Sciatic nerve (tissue), 2 donors: ENCODE results near the gene SEMA3B. TPM values are rescaled to one million over a fixed set of nuclear protein-coding genes. Genes with fewer than 3 reads are reported as not detected.
"Not testable (repeated sequence)": the region's sequence is repeated elsewhere in the genome, so short reads cannot be mapped to it uniquely, and the experiment has no call there.

Source experiments
- ATAC-seq: fragments of 200-7000 bp; cut with Tn5 transposase; one replicate; pipeline ENCODE4 v1.9.1; 2020; ENCODE audit warnings: mild to moderate bottlenecking, moderate library complexity
- DNase-seq: peaks from one replicate; pipeline ENCODE4 v3.0.0-alpha.2; 2020; ENCODE audit warnings: low spot score
- intact Hi-C: fragments of 100-400 bp; cut with DNase I; formaldehyde crosslinking; loops from one replicate; pipeline ENCODE4 v1.14.2; 2022
- total RNA-seq: library from RNA; stranded (reverse); fragmentation: NEBNext Ultra II Directional; extraction: Animal tissue kit (Norgen Biotek cat#: 25700); gene quantifications from one replicate; pipeline ENCODE4 v1.2.1, GENCODE V29; 2021
- donor health status: DM: no; HTN: no; CAD: no.
- donor health status: DM: no; HTN: no; CAD: no.

The SEMA3B gene
- total RNA-seq, 1 donor from 2014 or later, result 390 TPM

DNA sequence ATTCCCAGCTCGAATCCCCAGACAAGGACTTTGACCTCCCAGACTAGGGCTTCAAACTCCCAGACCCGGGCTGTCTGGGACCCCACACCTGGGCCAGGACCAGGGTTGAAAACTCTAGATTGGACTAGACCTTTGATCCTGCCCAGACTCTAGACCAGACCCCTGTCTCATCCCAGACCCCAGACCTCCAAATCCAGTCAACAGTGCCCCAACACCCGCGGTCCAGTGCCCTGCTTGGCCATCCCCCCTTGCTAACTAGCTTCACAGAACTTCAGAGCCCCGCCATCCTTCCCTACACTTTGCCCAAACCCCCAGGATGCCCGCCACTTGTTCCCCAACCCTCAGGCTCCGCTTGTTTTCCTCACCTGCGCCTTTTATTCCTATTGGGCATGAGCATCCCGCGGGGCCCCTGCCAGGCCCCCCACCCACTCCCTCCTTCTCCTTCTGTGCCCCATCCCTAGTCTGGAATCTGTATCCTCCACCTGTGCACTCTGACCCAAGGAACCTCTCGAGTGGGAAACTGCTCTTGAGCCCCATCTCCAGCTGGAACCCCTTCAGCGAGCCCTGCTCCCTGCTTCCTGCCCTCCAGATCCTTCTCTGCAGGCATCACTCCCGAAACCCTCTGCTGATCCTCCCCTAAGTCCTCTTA is 32.3 kb upstream of the SEMA3B start:
- no peak for DNase-seq
- no peak for ATAC-seq
- intact Hi-C loops, result no loop called here

DNA sequence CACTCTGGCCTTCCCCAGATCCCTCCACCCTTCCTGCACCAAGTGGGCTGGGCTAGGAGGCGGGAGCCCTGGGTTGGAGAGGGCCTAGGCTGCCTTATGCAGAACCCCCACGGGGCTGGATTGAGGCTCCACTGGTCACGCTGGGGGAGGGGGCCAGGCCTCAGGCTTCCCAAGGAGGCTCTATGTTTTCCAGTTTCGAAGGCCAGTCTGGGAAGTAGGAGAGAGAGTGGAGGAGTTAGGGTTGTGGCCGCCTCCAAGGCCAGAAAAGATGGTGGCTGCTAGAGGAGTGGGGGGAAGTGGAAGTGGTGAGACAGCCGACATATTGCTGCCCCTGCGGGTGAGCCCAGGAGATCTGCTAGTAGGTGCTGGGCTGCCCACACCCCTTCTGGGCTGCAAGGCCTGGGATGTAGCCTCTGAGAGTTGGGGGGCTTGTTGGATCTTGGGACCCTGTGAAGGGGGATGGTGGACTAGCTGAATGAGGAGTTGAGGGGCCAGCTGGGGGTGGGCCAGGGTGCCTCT is 31.8 kb upstream of the SEMA3B start:
- intact Hi-C loops, result no loop called here
- ATAC-seq, result no peak
- DNase-seq, result no peak

DNA sequence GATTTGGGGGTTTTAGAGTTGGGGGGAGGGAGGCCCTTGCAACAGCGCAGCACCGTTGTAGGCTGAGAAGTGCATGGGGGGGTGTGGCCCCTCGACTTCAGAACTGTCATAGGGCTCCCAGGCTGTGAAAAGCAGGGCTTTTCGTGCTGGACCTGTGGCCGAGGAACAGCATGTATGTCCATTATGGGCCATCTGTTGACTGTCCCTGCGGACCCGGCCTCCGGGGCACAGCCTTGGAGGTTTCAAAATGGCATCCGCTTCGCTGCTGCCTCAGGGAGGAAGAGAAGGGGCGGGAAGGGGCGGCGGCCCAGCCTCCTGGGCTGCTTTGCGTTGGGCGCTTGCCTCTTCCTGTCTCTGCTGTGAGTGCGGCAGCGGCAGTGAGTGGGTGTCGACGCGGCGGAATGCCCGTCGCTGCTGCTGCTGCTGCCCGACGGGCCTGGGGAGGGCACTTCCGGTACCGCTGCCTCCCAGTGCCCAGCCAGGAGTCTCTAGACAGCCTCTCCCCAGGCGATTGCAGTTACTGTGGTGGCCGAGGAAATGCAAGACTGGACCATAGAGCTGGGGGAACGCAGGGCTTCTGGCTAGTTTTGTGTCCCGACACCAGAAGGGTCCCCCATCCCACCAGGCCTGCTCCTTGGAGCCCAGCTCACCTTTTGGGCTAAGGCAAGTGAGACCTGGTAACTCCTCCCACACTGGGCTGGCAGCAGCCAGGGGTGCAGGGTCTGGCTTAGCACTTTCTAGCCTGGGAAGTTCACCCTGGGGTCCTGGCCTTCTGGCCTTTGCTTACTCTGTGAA is 31.0 kb upstream of the SEMA3B start:
- ATAC-seq (peak; percentile 56), DNase-seq (peak; percentile 89)
- intact Hi-C loops, result no loop called here

DNA sequence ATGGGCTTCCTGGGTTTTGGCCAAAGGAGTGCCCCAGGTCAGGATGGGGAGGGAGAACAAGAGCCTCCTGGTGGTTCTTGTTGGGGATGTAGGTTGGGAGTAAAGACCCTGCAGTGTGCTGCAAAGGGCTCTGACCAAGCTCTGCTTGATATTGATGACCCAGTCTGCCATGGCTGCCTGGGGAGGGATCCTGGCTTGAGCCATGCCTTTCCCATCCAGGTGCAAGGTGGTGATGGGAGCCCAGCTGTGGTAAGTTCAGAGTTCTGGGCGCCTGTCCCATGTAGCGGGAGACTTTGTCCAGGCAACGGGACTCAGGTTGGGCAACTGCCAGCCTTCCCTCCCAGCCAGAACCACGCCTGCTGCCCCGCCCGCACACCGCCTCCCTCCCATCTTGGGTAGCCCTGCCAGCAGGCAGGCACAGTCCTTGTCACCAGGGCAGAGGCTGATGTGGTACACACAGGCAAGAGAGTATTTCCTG is 30.4 kb upstream of the SEMA3B start:
- ATAC-seq, result peak; percentile 5
- peak; percentile 87 for DNase-seq
- intact Hi-C loops, result no loop called here

DNA sequence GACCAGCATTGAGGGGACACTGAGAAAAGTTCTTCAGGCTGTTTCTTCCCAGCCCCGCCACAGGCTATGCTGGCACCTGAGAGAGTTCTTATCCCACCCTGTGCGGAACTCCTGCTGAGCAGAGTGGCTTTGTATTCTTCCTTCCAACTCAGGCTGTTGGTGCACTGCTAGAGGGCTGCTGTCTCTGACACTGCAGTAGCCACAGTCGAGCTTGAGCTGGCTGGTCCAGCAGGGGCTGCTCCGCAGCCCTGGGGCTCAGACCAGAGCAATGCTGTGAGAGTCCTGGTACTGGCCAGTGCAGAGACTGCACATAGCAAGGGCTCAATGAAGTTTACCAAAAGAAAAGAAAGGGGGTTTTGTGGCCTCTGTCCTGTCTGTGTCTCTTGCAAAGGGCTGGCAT is 29.3 kb upstream of the SEMA3B start:
- no peak for ATAC-seq
- no peak for DNase-seq
- intact Hi-C loops, result no loop called here

DNA sequence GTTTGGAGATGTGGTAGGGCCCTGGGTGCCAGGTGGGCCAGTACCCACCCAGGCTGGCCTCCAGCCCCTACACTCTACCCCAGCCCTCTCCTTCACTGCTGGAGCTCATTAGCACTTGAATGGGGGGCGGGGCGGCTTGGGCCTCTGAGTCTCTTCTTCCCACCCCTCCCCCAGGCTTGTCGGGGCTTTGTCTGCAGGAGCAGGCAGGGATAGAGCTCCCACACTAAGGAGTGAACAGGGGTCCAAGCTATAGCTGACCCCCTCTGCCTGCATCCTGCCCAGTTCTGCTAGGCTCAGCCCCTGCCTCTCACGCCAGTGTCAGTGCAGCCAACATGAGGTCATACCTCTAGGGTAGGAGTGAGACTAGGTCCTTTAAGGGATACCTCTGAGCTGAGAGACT is 27.8 kb upstream of the SEMA3B start:
- intact Hi-C loops, result no loop called here
- no peak for DNase-seq
- no peak for ATAC-seq

DNA sequence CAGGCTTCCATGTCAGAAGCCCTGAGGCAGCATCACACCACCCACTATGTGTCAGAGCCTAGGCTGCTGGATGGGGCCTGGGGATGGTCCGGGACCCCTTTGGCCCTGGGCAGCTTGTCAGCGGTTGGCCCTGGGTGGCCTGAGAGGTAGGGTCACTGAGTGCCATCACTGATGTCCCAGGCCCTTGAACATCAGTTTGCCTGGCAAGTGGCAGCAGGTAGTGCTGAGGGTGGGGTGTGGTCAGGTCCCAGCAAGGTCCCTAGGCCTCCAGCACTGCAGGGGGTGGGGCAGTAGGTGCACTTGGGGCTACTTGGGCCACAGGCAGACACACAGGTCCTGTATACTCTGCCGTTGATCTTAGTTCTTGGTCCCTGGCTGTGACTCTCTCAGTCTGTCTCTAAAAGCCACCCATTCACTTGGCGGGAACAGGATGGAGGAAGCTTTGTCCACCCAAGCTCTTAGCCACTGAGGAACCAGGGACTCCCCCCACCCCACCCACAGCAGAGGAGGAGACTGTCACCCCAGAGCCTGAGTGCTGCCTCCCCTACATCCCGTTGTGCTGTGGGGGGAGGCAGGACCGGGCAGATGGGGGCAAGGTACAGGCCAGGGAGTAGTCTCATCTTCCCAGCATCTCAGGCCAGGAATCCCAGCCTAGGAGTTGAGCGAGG is 27.1 kb upstream of the SEMA3B start:
- no peak for DNase-seq
- intact Hi-C loops, result no loop called here
- no peak for ATAC-seq

DNA sequence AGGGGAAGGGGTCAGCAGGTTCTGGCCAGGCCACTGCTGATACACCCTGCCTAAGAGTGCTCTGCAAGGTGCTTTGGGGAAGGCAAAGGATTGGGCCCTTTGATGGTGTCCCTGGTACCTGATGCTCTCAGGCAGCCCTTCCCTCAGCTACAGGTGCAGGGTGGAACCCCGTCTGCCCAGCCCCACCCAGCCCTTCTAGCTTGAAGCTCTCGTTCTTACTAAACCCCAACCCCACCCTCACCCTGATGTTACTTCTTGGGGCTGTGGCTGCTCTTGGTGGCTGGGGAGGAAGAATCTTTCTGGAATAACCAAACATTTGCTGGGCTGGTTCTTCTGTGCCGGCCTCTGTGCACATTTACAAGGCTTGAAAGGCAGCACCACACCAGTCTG is 26.6 kb upstream of the SEMA3B start:
- intact Hi-C loops, result no loop called here
- ATAC-seq (no peak), DNase-seq (no peak)

DNA sequence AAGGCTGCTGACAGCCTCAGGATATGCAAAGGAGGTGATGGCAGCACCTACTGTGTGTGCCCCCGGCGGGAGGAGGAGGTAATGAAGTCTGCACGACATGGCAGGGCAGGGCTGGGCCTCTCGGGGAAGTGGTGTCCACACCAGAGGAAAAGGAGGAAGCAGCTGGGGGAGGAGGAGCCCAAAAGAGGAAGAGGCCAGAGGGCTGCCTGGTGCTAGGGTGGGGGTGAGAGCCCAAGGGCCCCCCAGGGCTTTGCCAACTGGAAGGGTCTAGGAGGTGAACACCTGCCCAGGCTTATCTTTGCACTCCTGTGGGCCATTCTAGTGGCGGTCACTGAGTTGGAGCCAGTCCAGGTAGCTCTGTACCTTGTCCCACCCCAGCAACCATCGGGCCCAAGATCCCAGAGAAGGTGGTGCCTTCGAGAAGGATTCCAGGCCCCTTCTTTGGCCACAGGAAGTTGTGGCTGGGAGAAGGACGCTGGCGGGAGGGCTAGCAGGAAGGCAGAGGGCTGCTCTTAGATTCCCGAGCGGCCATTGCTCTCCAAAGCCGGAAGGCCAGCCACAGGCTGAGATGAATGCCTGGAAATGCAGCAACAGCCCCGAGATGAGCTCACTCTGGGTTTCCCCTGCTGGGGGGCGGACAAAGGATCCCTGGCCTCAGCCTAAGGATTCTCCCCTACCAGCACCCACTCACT is 25.9 kb upstream of the SEMA3B start:
- peak; percentile 41 for ATAC-seq
- DNase-seq, result no peak
- intact Hi-C loops, result no loop called here

DNA sequence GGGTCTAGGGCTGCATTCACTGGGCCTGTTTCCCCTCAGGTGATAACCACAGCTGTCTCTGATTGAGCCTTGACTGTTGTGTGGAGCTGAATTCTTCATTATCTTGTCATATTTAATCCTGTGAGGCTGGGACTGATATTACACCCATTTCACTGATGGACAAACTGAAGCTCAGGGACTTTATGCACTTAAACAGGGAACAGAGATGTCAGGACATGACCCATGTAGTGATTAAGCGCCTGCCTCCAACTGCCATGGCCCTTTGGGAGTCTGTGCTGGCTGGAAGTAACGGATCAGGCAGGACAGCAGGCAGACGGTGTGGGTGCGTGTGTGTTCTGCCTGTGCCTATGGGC is 25.4 kb upstream of the SEMA3B start:
- ATAC-seq, result no peak
- intact Hi-C loops, result no loop called here
- no peak for DNase-seq

DNA sequence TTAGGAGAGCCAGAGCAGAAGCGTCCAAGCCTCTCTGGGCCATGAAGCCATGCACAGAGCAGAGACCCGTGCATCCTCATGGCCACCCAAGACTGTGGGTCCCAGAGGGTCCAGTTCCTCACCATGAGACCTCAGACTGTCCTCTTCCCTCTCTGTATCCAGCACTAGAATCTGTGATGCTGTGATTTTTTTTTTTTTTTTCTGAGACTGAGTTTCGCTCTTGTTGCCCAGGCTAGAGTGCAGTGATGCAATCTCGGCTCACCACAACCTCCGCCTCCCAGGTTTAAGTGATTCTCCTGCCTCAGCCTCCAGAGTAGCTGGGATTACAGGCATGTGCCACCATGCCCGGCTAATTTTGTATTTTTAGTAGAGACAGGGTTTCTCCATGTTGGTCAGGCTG is 24.1 kb upstream of the SEMA3B start:
- intact Hi-C loops, ATAC-seq: not testable (repeated sequence)

DNA sequence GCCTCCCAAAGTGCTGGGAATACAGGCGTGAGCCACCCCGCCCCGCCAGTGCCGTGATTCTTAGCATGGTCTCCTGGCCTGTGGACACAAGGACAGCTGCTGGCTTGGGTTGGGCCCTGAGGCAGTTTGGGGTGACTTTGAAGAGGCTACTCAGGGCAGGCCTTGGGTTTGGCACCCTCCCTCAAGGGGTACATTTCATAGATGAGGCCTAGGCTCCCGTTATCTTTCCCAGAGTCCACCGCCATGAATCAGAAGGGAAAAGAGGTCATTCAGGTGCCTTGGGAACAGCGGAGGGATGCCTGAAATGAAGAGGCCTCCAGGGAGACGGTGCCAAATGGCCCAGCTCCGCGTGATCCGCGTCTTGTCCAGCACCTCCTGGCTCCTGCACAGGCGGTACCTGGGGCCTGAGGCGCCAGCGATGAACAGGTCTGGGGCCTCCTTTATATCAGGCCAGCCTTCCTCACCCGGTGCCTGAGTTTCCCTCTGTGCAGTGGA is 23.6 kb upstream of the SEMA3B start:
- DNase-seq, result no peak
- ATAC-seq, result peak; percentile 0
- intact Hi-C loops, result no loop called here

More for the DNA sequence above, 24.1 kb upstream of the SEMA3B start:
- not testable (repeated sequence) for DNase-seq

DNA sequence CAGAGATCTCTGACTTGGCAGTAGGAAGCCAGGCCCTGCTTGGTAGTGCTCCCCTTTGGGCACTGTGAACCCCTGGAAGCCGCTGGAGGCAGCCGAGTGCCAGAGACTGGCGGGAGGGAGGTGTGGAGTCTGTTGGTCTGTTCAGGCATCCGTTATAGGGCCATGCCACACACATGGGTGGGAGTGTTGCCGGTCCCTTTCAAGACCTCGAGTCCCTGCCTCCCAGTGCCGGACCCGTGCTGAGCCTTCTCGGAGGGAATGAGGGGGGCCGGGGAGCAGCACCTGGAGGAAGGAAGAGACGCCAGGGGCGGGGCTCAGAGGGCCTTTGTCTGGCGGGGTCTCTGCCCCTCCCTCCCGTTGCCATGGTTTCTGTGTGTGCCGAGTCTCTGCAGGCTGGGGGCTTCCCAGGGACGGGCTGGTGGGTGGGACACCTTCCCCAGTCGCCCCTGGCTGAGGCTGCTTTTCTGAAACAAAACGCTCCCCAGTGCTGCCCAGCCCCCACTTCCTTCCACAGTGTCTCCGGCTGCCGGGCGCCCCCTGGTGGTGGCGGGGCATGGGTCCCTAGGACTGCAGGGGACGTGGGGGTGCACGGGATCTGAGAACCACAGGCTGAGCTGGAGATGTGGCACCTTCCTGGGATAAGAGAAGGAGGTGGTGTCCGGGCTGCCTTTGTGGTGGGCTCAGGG is 23.0 kb upstream of the SEMA3B start:
- intact Hi-C loops, result no loop called here
- peak; percentile 91 for ATAC-seq
- peak; percentile 96 for DNase-seq

DNA sequence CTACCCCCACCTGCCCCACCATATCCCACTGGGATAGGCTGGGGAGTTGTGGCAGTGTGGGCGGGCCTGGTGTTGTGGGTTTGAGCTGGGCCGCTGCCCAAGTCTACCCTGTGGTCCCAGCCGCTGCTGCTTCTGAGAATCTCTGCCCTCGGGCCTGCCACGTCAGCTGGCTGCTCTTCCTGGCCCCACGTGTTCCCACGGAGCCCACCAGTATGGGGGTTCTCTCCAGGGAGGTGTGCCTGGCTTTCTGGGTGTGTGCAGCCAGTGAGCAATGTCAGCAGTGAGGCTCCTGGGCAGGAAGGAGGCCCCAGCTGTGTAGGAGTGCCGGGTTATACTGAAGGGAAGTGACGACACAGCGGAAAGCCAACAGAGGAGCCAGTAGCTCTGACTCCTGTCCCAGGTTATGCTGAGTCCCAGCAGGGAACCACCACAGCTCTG is 22.4 kb upstream of the SEMA3B start:
- ATAC-seq, result peak; percentile 49
- intact Hi-C loops, result no loop called here
- no peak for DNase-seq

DNA sequence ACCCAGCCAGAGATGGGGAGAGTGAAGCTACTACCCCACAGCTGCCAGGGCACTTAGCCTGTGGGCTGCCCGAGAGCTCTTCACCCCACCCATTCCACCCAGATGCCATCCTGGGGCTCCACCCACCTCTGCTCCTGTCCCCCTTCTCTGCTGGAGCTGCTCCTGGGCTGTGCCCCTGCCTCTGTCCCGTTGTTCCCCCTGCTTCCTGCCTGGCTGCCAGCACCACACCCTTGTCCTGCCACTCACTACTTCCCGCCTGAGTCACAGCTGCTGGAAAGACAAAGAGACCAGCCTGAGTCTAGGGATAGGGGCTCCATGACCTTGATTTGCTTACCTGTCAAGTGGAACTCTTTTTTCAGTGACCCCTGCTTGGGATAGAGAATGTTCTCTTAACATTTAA is 20.6 kb upstream of the SEMA3B start:
- DNase-seq (no peak), ATAC-seq (no peak)
- intact Hi-C loops, result no loop called here

DNA sequence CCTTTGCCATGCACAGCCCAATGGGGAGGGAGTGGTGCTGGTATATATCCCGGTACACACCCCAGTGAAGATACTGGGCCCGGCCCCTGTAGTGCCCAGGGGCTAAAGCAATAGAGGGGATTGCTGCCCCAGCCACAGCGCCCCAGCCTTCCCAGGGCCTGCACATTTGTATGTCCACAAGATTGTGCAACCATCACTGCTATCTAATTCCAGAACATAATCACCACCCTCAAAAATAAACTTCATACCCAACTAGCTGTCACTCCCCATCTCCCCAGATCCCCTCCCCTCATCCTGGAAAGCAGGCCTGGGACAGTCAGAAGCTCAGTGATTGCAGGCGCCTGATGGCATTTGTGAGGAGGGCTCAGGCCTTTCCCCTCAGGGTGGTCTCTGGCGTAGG is 19.5 kb upstream of the SEMA3B start:
- ATAC-seq (no peak), DNase-seq (no peak)
- intact Hi-C loops, result no loop called here

DNA sequence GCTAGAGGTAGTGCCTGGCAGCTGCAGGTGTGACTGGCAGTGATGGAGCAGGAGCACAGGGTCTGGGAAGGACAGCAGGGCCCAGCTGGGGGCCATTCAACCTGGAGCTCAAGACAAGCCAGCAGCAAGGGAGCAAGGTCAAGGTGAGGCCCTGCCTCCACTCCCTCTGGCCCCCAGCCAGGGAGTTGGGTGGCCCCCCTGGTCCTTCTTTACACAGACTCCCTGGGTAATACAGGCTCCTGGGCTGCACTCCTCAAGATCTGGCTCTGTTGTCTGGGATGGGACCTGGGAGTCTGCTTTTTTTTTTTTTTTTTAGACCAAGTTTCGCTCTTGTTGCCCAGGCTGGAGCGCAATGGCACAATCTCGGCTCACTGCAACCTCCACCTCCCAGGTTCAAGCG is 18.4 kb upstream of the SEMA3B start:
- intact Hi-C loops, result no loop called here
- no peak for ATAC-seq

DNA sequence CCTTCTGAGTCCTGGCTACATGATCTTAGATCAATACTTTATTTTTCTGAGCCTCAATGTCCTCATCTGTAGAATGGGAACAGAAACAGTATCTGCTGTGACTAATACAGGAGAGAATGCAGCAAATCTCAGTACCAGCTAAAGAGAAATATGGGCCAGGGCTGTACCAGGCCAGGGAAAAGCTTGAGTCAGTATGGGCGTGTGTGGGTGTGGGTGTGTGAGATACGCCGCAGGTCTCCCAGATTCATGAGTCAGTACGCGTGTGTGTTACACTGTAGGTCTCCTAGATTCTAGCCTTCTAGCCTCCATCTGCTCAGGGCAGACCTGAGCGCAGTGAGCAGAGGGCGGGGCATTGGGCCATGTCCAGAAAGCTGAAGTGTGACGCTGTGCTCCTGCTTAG is 17.7 kb upstream of the SEMA3B start:
- DNase-seq (no peak), ATAC-seq (no peak)
- intact Hi-C loops, result no loop called here

More for the DNA sequence above, 18.4 kb upstream of the SEMA3B start:
- DNase-seq, result no peak
